GM06990 (cell line): ENCODE data around the gene RAP1GAP2.

Experiments used
- DNase-seq: peaks from one replicate; pipeline ENCODE4 v3.0.0-alpha.2; 2011; ENCODE audit not compliant: insufficient read length; ENCODE audit errors: extremely low read depth
- H3K27me3 ChIP-seq: replicated peaks from 2 replicates; pipeline ENCODE4 v1.6.0; 2011; ENCODE audit warnings: low read length; ENCODE audit not compliant: control insufficient read depth, insufficient read depth
- H3K36me3 ChIP-seq: 2 replicates; pipeline ENCODE4 v1.5.1; 2011; ENCODE audit warnings: low read length; ENCODE audit not compliant: control insufficient read depth, insufficient read depth
- H3K4me3 ChIP-seq: replicated peaks from 2 replicates; pipeline ENCODE4 v1.5.1; 2011; ENCODE audit warnings: low read depth, mild to moderate bottlenecking, control low read depth, low read length
- CTCF ChIP-seq: IDR thresholded peaks from 2 replicates; pipeline ENCODE4 v1.5.1; 2011; ENCODE audit warnings: low read length, control low read depth, mild to moderate bottlenecking, inconsistent platforms; ENCODE audit not compliant: insufficient read depth, poor library complexity, severe bottlenecking

RAP1GAP2 gene

GRCh38 chr17:2911755-2912111 lies 115.5 kb downstream of the RAP1GAP2 start:
- no peak for DNase-seq
- no peak overlapping the region for H3K4me3 ChIP-seq
- no peaks in the 10 kb centered on the region; the same call in 1 of the 2 replicates for H3K27me3 ChIP-seq
- TF ChIP-seq CTCF: no peak
- no peaks in the 10 kb centered on the region for H3K36me3 ChIP-seq

GRCh38 chr17:2912754-2913153 lies 116.5 kb downstream of the RAP1GAP2 start:
- TF ChIP-seq CTCF: no peak
- no peak overlapping the region for H3K4me3 ChIP-seq
- no peak for DNase-seq
- no peaks in the 10 kb centered on the region; the same call in 1 of the 2 replicates for H3K27me3 ChIP-seq
- H3K36me3 ChIP-seq: no peaks in the 10 kb centered on the region

GRCh38 chr17:2916461-2916860 lies 120.2 kb downstream of the RAP1GAP2 start:
- no peaks in the 10 kb centered on the region for H3K36me3 ChIP-seq
- no peak for TF ChIP-seq CTCF
- DNase-seq: no peak

GRCh38 chr17:2921443-2921842 lies 125.2 kb downstream of the RAP1GAP2 start:
- H3K4me3 ChIP-seq: no peak overlapping the region
- H3K27me3 ChIP-seq: peaks cover 1% of the 10 kb centered on the region; the same call in 1 of the 2 replicates
- H3K36me3 ChIP-seq: no peaks in the 10 kb centered on the region
- DNase-seq: no peak
- no peak for TF ChIP-seq CTCF

More at GRCh38 chr17:2916461-2916860, 120.2 kb downstream of the RAP1GAP2 start:
- Histone ChIP-seq H3K4me3 (no peak overlapping the region), H3K27me3 (peaks cover 1% of the 10 kb centered on the region; the same call in 1 of the 2 replicates)

GRCh38 chr17:2924211-2924610 lies 128.0 kb downstream of the RAP1GAP2 start:
- DNase-seq: no peak
- H3K36me3 ChIP-seq: no peaks in the 10 kb centered on the region

More at GRCh38 chr17:2924211-2924610, 128.0 kb downstream of the RAP1GAP2 start:
- no peak for TF ChIP-seq CTCF
- H3K27me3 ChIP-seq: peaks cover 1% of the 10 kb centered on the region; the same call in 1 of the 2 replicates
- H3K4me3 ChIP-seq: no peak overlapping the region
